Stimulated activated CD8-positive, alpha-beta memory T cell treated with anti-CD3 and anti-CD28 coated beads, Interleukin-7, amount 100 ng/mL, for 4 hours (primary cell): ENCODE data around the gene CDH4.
"Not testable (repeated sequence)": the region's sequence is repeated elsewhere in the genome, so short reads cannot be mapped to it uniquely, and the experiment has no call there.

Experiments used
- DNase-seq, 2 donors: peaks; one replicate each; pipeline ENCODE4 v3.0.0-alpha.2; 2020; ENCODE audit warnings: low read depth in 2 of 2

CDH4 gene

DNA sequence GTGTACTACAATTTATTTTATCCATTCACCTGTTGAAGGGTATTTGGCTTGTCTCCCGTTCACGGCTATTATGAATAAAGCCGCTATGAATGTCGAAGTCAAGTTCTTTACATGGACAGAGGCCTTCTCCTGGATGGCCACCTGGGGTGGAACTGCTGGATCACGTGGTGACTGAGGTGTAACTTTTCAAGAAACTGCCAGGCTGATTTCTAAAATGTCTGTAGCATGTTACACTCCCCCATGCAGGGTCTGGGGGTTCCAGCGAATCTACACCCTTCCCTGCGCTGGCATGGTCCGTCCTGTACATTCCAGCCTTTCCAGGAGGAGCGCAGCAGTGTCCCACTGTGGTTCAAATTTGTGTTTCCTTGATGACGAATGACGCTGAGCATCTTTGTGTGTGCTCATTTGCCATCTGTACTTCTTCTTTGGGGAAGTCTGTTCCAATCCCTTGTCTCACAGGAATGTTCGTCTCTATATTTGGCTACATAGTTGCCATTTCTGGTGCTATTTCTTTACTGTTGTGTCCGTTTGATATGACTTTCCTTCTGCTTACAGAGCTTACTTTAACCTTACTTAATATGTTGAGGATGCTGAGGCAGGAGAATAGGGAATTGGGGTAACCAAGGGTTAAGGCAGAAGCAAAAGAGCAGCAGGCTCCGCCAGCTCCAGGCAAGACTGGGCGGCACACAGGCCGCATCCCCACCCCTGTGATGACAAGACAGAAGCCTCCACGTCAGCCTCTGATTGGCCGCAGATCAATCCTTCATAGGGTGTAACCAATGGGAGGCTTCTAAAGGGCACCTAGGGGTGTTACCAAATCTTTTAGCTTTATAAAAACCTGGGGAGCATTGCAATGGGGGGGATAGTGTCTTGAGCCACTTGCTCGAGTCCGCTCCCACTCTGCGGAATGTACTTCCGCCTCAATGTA, 707.0 kb downstream of the CDH4 start:
- no peak for DNase-seq

DNA sequence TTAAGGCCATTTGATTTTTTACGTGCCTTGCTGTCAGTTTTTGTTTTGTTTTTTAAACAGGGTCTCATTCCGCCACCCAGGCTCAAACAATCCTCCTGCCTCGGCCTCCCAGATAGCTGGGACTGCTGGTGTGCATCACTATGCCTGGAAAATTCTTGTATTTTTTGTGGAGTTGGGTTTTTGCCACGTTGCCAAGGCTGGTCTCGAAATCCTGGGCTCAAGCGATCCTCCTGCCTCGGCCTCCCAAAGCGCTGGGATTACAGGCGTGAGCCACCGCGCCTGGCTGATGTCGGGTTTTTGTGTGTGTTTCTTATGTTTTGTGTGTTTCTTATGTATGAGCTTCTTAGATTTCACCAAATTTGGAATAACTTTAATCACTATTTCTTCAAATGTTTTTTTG, 708.8 kb downstream of the CDH4 start:
- DNase-seq = no peak

GRCh38 chr20:61963149-61963548, 711.1 kb downstream of the CDH4 start:
- DNase-seq = no peak

- DNase-seq = no peak
Observed at GRCh38 chr20:61963885-61964674, 712.0 kb downstream of the CDH4 start.

GRCh38 chr20:61964675-61965605, 712.9 kb downstream of the CDH4 start:
- DNase-seq = no peak

GRCh38 chr20:61965606-61966491, 713.8 kb downstream of the CDH4 start:
- no peak for DNase-seq

DNA sequence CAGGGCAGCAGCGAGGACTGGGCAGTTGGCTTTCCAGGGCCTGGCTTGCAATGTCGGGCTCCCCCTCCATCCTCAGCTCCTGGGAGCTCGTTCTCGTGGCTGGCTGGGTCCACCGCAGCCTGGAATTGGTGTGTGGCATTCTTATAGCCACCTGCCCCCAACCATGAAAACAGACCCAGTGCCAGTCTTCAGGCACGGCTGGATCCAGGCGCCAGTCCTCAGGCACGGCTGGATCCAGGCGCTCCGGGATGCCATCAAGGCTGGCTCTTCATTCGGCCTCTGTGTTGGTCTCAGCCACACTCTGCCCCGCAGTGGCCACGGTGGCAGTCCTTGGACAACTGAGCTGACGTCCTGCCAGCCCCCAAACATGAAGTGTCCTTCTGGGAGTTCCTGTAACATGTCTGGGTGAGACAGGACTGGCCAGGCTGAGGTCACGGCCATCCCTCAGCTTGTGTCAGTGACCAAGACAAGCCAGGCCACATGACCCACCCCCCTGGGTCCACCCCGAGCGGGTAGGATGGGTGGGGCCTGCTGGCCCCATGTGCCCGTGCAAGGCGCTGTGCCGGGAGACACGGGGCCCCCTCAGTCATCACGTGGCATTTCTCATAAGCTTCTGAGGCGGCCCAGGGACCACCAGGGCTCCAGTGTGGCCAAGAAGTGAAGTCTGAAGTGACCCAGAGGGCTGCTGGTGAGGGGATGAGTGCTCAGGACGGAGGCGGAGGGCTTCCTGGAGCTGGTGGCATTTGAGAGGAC, 714.6 kb downstream of the CDH4 start:
- no peak for DNase-seq

DNA sequence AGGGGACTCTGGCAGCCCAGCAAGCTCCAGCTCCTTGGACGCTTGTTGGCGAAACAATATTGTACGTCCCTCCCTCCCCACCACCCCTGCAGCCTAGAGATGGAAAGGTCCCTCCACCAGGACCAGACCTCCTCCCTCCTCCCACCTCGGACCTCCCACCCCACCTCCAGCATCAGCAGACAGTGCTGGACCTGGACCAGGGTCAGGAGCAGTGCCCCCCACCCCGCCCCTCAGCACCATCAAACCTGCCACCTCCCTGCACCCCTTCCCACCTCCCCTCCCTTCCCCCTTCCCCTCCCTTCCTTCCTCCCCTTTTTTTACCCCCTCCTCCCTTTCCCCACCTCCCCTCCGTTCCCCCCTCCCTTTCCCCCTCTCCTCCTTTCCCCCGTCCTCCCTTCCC, 715.2 kb downstream of the CDH4 start:
- no peak for DNase-seq

- DNase-seq = no peak
Observed at GRCh38 chr20:61968036-61968810, 716.2 kb downstream of the CDH4 start.

GRCh38 chr20:61968932-61969331, 716.9 kb downstream of the CDH4 start:
- DNase-seq = no peak

- DNase-seq = no peak
Observed at GRCh38 chr20:61969806-61970205, 717.7 kb downstream of the CDH4 start.

- no peak for DNase-seq
Observed at GRCh38 chr20:61970357-61970756, 718.3 kb downstream of the CDH4 start.

- not testable (repeated sequence) for DNase-seq
Observed at GRCh38 chr20:61971595-61971994, 719.5 kb downstream of the CDH4 start.

- no peak for DNase-seq
Observed at GRCh38 chr20:61972636-61973508, 720.8 kb downstream of the CDH4 start.

DNA sequence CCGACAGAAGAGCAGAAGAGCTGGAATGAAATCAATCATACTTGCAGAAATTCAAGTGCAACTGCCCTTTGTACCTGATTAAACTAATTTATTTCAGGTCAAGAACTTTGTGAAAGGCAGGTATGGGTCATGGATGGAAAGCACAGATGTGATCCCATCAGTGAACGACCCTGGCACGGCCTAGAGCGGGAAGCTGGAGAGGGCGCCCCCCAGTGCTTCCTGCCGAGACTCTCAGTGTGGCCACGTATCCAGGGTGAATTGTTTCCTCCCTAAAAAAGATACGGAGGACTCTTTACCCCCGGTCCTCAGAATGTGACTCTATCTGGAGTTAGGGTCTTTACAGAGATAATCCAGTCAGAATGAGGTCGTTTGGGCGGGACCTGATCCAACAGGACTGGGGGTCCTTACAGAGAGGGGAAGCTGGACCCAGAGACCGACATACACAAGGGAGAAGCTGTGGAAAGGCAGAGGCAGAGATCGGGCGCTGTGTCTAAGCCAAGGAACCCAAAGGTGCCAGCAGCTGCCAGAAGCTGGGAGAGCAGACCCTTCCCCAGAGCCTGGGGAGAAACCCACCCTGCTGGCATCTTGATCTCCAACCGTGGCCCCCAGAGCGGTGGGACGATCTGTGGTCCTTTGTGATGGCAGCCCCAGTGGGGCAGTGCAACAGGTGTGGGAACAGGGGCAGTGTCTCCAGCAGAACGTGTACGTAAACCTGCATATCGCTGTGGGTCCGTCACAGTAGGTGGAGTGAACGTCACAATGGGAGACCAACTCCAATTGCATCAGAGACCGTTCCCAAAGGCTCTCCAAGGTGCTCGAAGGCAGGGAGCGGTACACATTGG, 721.7 kb downstream of the CDH4 start:
- no peak for DNase-seq

DNA sequence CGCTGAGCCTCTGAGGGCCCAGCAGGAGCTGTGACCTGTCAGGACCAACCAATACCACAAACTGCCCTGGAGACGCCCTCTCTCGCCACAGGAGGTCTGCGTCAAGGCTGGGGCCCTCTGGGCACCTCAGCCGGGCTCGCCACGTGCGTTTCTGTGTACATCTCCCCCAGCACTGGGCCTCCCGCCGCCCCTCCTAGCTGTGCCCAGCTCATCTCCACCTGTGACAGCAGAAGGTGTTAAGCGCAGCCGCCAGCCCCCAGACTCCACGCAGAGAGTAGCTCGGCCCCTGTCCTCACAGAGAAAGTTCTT, 722.2 kb downstream of the CDH4 start:
- DNase-seq = no peak

- DNase-seq = no peak
Observed at GRCh38 chr20:61975407-61976129, 723.5 kb downstream of the CDH4 start.
